Measurements from ENCODE around the gene FAXDC2. TPM values are rescaled to one million over a fixed set of nuclear protein-coding genes. Genes with fewer than 3 reads are reported as not detected.
A peak's percentile ranks its signal among the peaks of the same experiment; 100 is the strongest.

Gene FAXDC2
- total and polyA plus RNA-seq, 9 of the 15 experiments (the other 6 are each of a cell fraction or from before 2014, with no cell fraction given): 2.4 to 30.0 (median 9.9) TPM

DNA sequence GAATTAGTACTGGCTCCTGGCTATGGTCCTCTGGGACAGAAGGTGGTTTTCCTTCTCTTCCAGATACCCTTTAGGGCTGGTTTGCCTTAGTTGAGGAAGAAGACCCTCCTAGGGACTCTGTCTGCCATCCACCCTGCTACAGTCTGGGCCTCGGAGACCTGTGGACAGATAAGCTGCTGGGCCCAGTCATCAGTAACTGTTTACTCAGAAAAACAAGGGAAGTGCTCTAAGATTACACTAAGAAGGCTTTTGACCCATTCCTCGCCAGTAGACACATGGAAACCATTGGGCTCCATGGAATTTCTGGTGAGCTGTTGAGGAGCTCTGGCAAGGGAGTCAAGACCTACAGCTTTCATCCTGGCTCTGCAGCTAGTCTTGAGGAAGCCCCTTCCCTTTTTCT lies 64.0 kb downstream of the FAXDC2 start:
- intact Hi-C loops (cut with micrococcal nuclease): loop anchor here (10.0 kb wide), 1 partner anchor 132 kb away; no protein-coding TSS in a partner anchor
- peak overlapping the region; percentile 43; the same call in 1 of the 2 replicates for H3K4me2 ChIP-seq (ENCODE audit: insufficient read depth, low read length)
- no peak overlapping the region for H2AFZ ChIP-seq (ENCODE audit: low read depth, low read length)
- H3K27me3 ChIP-seq (ENCODE audit: control insufficient read depth in 2 of 2, insufficient read depth in 2 of 2, low read length in 2 of 2): no peaks in the 10 kb centered on the region
- H3K9ac ChIP-seq (ENCODE audit: insufficient read depth in 1 of 2, low read depth in 2 of 2, low read length in 2 of 2): peak overlapping the region in 1 of 2 experiments; percentile 67; a peak in 1 of 4 replicates
- H3K4me3 ChIP-seq: no peak overlapping the region
- ATAC-seq (peak; percentile 69), DNase-seq (ENCODE audit: extremely low read depth in 1 of 4, low spot score in 3 of 4) (peak in 2 of 4 experiments; percentile 38 to 60), FAIRE-seq (peak; percentile 49)
- H3K27ac ChIP-seq (ENCODE audit: extremely low read depth, low read depth, low read length): peak overlapping the region; percentile 65
- in situ Hi-C loops (cut with MboI): no loop called here
- BruUV-seq (replicated peaks): no TSS peak
- H3K36me3 ChIP-seq (ENCODE audit: control insufficient read depth, insufficient read depth, low read length): peaks cover 70% of the 10 kb centered on the region; the same call in 2 of the 3 replicates
- H3K79me2 ChIP-seq (ENCODE audit: control insufficient read depth, insufficient read depth, low read length): peaks cover 92% of the 10 kb centered on the region
- 12% methylated on average over 2 of the region's 2 CpGs for WGBS (ENCODE audit: insufficient coverage, low coverage, missing lambda C conversion rate)
- peaks cover 9% of the 10 kb centered on the region for H3K9me1 ChIP-seq (ENCODE audit: control insufficient read depth, insufficient read depth, low read length)
- ChIA-PET CTCF (ENCODE audit: low intra/inter-chr PET ratio) (interaction anchor here (0.7 kb wide), 1 partner anchor 9 kb away, joined by 3 read pairs; no protein-coding TSS in a partner anchor), POLR2A (interaction anchor here (0.7 to 2.2 kb wide), 3 partner anchors 10 to 136 kb away, joined by 3 to 5 read pairs (median 3); no protein-coding TSS in a partner anchor)
- H3K9me3 ChIP-seq (replicated peaks; ENCODE audit: control insufficient read depth, insufficient read depth, low read depth, low read length): no peaks in the 10 kb centered on the region
- peaks cover 67% of the 10 kb centered on the region for H4K20me1 ChIP-seq (replicated peaks; ENCODE audit: control insufficient read depth, insufficient read depth, low read length)
- H3K4me1 ChIP-seq (replicated peaks in 1 of 2; ENCODE audit: control insufficient read depth in 2 of 2, insufficient read depth in 2 of 2, low read length in 2 of 2): peaks cover 32 to 58% of the 10 kb centered on the region in 2 experiments
- peak; percentile 27; the same call in 1 of the 2 replicates for TF ChIP-seq FOXJ2 (tag; IDR thresholded peaks at IDR 0.05)
- TF ChIP-seq RB1 (IDR thresholded peaks at IDR 0.05; ENCODE audit: low read depth): no peak
- TF ChIP-seq TAL1 (IDR thresholded peaks at IDR 0.05): peak; percentile 9; the same call in 1 of the 2 replicates
- TF ChIP-seq, protein P1, sequence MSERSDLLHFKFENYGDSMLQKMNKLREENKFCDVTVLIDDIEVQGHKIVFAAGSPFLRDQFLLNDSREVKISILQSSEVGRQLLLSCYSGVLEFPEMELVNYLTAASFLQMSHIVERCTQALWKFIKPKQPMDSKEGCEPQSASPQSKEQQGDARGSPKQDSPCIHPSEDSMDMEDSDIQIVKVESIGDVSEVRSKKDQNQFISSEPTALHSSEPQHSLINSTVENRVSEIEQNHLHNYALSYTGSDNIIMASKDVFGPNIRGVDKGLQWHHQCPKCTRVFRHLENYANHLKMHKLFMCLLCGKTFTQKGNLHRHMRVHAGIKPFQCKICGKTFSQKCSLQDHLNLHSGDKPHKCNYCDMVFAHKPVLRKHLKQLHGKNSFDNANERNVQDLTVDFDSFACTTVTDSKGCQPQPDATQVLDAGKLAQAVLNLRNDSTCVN (CRISPR knock-in tag; IDR thresholded peaks at IDR 0.05): no peak
- no peak for TF ChIP-seq ESRRB (CRISPR knock-in tag; IDR thresholded peaks at IDR 0.05; ENCODE audit: borderline replicate concordance)
- TF ChIP-seq TAF7 (tag; IDR thresholded peaks at IDR 0.05): no peak
- no peak for TF ChIP-seq BCLAF1 (IDR thresholded peaks at IDR 0.05; ENCODE audit: borderline replicate concordance in 1 of 2, control insufficient read depth in 1 of 2, low read depth in 2 of 2, low read length in 1 of 2)
- TF ChIP-seq JUND (IDR thresholded peaks at IDR 0.05; ENCODE audit: borderline replicate concordance, low read depth, low read length): peak; percentile 65
- TF ChIP-seq JUND (tag; IDR thresholded peaks at IDR 0.05; ENCODE audit: borderline replicate concordance, low read depth, low read length): peak; percentile 64; the same call in 1 of the 3 replicates
- no peak for TF ChIP-seq STAT5A (IDR thresholded peaks at IDR 0.05; ENCODE audit: borderline replicate concordance, low read length)
- no peak for TF ChIP-seq BRF1 (IDR thresholded peaks at IDR 0.05; ENCODE audit: borderline replicate concordance, extremely low read depth, insufficient read length)
- TF ChIP-seq BRCA1 (IDR thresholded peaks at IDR 0.05): no peak
- TF ChIP-seq BRCA1 (CRISPR knock-in tag; IDR thresholded peaks at IDR 0.05): no peak
- TF ChIP-seq FOXO4 (CRISPR knock-in tag; IDR thresholded peaks at IDR 0.05): no peak
- TF ChIP-seq, protein P2, sequence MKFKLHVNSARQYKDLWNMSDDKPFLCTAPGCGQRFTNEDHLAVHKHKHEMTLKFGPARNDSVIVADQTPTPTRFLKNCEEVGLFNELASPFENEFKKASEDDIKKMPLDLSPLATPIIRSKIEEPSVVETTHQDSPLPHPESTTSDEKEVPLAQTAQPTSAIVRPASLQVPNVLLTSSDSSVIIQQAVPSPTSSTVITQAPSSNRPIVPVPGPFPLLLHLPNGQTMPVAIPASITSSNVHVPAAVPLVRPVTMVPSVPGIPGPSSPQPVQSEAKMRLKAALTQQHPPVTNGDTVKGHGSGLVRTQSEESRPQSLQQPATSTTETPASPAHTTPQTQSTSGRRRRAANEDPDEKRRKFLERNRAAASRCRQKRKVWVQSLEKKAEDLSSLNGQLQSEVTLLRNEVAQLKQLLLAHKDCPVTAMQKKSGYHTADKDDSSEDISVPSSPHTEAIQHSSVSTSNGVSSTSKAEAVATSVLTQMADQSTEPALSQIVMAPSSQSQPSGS (CRISPR knock-in tag; IDR thresholded peaks at IDR 0.05): no peak
- peak; percentile 68; the same call in 1 of the 2 replicates for TF ChIP-seq SPI1 (IDR thresholded peaks at IDR 0.05; ENCODE audit: borderline replicate concordance, low read depth, low read length)

Data from K562 (cell line).